ELR (cell line): ENCODE measurements around the gene NPFFR1.
"Not testable (repeated sequence)": the region's sequence is repeated elsewhere in the genome, so short reads cannot be mapped to it uniquely, and the experiment has no call there.

Source experiments
- DNase-seq: peaks from one replicate; pipeline ENCODE4 v3.0.0-alpha.2; 2015; ENCODE audit warnings: low read depth

NPFFR1 gene

GRCh38 chr10:70285476-70285831 is 1.6 kb upstream of the NPFFR1 start:
- no peak for DNase-seq

DNA sequence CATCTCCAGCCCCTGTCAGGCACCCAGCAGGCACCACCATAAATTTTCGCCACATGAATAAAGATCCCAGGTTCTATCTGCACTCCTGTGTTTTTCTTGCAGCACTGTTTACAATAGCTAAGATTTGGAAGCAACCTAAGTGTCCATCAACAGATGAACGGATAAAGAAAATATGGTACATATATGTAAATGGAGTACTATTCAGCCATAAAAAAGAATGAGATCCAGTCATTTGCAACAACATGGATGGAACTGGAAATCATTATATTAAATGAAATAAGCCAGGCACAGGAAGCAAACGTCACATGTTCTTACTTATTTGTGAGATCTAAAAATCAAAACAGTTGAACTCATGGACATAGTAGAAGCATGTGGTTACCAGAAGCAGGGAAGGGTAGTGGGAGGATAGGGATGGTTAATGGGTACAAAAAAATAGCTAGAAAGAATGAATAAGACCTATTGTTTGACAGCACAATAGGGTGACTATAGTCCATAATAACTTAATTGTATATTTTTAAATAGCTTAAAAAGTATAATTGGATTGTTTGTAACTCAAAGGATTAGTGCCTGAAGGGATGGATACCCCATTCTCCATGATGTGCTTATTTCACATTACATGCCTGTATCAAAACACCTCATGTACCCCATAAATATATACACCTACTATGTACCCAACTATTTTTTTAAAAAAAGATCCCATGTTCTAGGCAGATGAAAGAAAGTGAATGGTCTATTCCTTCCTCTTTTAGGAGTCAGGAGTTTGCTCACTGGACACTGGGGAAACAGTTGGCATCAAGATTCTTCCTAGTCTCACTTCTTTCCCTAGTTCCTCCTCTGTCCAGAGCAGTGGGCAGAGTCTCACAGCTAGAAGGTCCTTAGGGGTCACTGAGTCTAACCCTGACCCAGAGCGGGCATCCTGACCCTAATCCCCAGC is 1.0 kb upstream of the NPFFR1 start:
- no peak for DNase-seq

- DNase-seq = no peak
These were observed 746 bp downstream of the NPFFR1 start for GRCh38 chr10:70283071-70283444.

GRCh38 chr10:70281609-70282008 is 2.2 kb downstream of the NPFFR1 start:
- DNase-seq = no peak

GRCh38 chr10:70280099-70280498 is 3.7 kb downstream of the NPFFR1 start:
- DNase-seq = no peak

DNA sequence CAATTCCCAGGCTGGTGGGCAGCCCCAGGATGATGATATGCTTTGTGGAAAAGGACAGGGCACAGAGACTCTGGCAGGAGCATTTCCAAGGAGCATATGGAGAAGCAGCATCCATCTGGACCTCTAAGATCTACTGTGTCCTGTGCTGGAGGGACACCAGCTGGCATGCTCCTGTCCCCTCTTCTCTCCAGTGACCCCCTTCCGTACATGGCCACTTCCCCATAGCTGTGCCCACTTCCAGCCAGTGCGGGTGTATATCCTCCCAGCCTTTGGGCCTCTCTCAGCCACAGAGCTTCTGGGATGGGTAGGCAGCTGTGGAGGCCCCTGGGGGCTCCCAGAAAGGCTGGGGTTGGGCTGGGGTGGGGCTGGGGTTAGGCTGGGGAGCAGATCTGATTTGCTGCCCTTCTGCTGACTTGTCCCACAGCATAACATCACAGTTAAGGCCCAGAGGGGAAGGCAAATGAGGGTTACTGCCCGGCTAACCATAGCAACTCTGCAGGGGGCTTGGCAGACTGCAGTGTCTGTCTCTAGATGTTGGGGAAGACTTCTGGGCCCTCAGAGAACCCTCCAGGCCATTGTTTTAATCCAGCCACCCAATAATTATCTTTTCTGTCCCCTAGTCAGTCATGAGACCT is 6.3 kb downstream of the NPFFR1 start:
- no peak for DNase-seq

- no peak for DNase-seq
These were observed 9.2 kb downstream of the NPFFR1 start for GRCh38 chr10:70274643-70275042.

DNA sequence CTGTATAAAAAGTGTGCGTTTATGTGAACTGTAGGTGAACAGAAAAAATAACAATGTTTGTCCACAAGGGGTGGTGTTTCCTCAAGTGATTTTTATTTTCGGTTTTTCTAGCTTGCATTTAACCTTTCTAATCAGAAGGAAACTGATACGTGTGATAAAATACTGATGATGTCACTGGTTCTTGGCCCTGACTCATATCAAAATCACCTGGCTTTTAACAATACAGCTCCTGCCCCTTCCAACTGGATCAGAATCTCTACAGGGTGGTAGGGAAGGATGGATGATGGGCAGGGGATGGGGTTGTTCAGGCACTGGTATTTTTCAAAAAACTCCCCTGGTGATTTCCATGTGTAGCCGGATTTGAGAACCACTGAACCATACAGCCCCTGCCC is 10.9 kb downstream of the NPFFR1 start:
- DNase-seq = peak; percentile 57

- no peak for DNase-seq
These were observed 11.5 kb downstream of the NPFFR1 start for GRCh38 chr10:70271996-70272924.

DNA sequence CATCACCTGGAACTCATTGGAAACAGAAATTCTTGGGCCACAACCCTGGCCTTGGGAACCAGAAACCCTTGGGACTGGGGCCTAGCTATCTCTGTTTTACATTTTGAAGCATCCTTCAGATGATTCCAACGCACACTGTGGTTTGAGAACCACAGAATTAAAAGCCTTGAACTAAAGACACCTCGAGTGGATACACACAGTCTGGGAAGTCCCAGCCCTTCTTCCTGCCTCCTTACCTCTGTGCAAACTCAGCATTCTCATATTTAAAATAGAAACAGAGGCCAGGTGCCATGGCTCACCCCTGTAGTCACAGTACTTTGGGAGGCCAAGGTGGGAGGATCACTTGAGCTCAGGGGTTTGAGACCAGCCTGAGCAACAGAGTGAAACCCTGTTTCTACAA is 12.9 kb downstream of the NPFFR1 start:
- DNase-seq = no peak

DNA sequence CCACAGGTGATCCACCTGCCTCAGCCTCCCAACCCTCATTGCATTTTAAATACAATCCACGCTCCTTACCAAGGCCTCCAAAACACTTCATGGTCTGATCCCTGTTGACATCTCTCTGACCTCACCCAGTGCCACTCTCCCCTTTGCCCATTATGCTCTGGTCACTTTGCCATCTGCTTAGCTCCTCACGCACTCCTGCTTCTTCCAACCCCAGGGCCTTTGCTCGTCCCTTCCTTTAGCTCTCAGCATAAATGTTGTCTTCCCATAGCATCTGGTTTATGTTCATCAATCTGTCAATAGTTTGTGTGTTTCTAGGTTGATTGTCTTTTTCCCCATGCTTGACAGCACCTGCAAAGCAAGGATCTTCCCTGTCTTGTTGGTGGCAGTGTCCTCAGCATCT is 14.1 kb downstream of the NPFFR1 start:
- no peak for DNase-seq

- no peak for DNase-seq
These were observed 15.4 kb downstream of the NPFFR1 start for GRCh38 chr10:70268376-70268775.

DNA sequence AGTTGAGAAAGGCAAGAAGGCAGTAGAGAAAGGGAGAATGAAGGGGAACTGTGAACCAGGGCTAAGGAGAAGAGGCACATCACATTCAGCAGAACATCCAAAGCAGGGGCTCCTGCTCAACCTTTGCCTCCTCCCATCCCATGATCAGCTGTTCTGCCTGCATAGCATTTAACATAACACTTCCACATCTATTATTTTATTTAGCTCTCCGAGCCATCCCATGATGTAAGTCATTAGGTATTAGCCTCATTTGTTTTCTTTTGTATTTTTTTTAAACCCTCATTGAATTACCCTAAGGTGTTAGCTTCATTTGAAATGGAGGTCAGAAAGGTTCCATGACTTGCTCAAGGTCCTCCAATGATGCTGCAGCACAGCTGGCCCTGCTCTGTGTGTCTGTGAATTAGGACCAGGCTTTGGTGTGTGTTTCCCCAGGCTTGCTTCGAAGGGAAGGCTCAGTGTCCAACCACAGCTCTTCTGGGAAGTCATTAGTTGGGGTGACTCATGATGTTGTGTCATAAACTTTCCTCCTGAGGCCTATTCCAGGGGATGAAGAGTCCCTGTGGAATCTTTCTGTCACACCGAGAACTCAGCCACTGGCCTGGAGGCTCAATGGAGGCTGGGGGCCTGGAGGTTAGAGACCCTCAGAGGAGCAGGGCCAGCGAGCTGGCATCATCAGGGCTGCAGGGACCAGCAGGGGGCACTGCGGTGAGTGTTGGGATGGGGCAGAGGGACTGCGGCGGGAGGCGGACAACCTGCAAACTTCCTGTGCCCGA is 16.5 kb downstream of the NPFFR1 start:
- DNase-seq = peak; percentile 97

- no peak for DNase-seq
These were observed 17.1 kb downstream of the NPFFR1 start for GRCh38 chr10:70266701-70267100.

GRCh38 chr10:70266056-70266455 is 17.7 kb downstream of the NPFFR1 start:
- DNase-seq = no peak

DNA sequence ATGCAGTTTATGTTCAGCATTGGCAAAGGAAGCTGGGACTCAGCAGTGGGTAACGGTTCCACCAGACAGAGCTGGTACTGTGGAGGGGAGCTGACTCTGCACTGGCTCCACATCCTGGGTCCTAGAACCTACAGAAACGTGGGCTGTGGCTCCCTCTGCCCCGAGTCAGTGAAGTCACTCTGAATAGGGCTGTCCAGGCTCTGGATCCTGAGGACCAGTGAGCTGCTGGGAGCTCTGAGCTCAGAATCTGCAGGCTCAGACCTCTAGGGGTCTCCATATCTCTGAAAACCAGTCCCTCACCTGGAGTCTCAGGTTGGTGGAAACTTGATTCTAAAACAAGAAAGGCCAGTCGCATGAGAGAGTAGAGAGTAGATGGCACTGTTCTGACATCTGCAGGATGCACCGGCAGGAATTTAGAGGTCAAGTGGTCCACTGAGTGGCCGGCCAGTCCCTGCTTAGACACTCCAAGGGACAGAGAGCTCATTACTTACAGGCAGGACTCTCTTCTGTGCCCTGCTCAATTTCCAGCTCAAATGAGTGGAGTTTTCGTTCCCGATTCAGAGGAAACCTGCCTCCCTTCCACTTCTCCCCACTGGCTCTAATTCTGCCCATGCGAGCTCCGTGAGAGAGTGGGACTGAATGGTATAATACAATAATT is 18.6 kb downstream of the NPFFR1 start:
- peak; percentile 28 for DNase-seq

- no peak for DNase-seq
These were observed 23.1 kb downstream of the NPFFR1 start for GRCh38 chr10:70260734-70261133.

DNA sequence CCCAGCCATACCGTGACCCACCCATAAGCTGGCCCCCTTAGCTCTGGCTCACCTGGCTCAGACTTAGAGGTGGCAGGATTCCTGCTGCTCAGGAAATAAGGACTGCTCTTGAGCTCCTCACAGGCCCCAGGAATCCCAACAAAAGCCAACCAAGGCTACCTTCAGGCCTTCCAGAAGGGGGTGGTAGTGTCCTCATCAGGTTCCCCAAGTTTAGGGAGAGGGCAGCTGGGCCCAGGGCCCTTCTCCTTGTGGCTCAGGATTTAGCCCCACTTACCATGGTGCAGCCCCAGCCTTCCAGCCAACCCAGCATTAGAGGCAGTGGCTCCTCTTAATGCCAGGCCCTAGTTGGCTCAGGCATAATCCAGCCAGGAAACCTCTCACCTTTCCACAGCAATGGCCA is 23.5 kb downstream of the NPFFR1 start:
- DNase-seq = no peak

GRCh38 chr10:70258216-70258615 is 25.6 kb downstream of the NPFFR1 start:
- DNase-seq = no peak

DNA sequence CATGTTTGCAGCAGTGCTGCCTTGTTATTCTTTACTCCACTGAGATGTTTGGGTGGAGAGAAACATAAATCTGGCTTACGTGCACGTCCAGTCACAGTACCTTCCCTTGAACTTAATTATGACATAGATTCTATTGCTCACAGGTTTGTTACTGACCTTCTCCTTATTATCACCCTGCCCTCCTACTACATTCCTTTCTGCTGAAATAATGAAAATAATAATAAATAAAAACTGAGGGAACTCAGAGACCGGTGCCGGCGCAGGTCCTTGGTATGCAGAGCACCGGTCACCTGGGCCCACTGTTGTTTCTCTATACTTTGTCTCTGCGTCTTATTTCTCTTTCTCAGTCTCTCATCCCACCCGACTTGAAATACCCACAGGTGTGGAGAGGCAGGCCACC is 26.0 kb downstream of the NPFFR1 start:
- DNase-seq = not testable (repeated sequence)

DNA sequence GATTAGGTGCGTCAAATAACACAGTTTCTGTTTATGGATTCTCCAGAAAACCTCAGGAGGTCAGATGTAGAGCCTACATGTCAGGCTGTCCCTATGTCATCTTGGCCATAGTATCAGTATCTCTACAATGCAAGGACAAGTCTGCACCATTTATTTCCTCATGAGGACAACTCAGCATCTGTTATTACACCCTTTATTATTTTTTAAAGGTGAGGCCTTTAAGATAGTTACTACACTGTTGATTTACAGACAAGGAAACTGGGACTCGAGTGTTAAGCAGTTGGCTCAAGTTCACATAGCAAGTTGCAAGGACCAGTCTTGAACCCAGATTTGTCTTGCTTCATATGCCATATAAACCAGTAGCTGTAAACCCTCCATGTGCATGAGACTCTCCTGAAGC is 27.3 kb downstream of the NPFFR1 start:
- no peak for DNase-seq
